GM12891 (cell line): ENCODE results near the gene DUSP23.

Source experiments
- DNase-seq: peaks from one replicate; pipeline ENCODE4 v3.0.0; 2011; ENCODE audit warnings: low spot score; ENCODE audit not compliant: insufficient read length
- FAIRE-seq: peaks from 2 replicates; lab custom pipeline; 2011; peaks lifted over from hg19 to GRCh38; lab: Jason Lieb, UNC
- PAX5 ChIP-seq: IDR thresholded peaks from 2 replicates; pipeline ENCODE4 v1.6.1; 2011; ENCODE audit warnings: low read length, moderate library complexity, mild to moderate bottlenecking; ENCODE audit not compliant: insufficient read depth, severe bottlenecking
- POLR2A ChIP-seq: IDR thresholded peaks from 2 replicates; pipeline ENCODE4 v1.6.1; 2011; ENCODE audit warnings: low read depth, low read length, control low read depth
- POLR2AphosphoS5 ChIP-seq: IDR thresholded peaks from 2 replicates; pipeline ENCODE4 v1.6.1; 2011; ENCODE audit warnings: low read depth, low read length, control low read depth
- POU2F2 ChIP-seq: IDR thresholded peaks from 2 replicates; pipeline ENCODE4 v1.6.1; 2011; ENCODE audit warnings: low read depth, mild to moderate bottlenecking, control low read depth, low read length, moderate library complexity
- SPI1 ChIP-seq: IDR thresholded peaks from 2 replicates; pipeline ENCODE4 v1.6.1; 2011; ENCODE audit warnings: low read depth, low read length, control low read depth
- TAF1 ChIP-seq: IDR thresholded peaks from 2 replicates; pipeline ENCODE4 v1.6.1; 2011; ENCODE audit warnings: low read depth, low read length, control low read depth

DUSP23 gene

GRCh38 chr1:159800177-159800930, 19.6 kb downstream of the DUSP23 start:
- FAIRE-seq, result peak; percentile 93
- TF ChIP-seq PAX5 (no peak), SPI1 (peak; percentile 56), POLR2AphosphoS5 (no peak), TAF1 (no peak), POLR2A (no peak), POU2F2 (no peak)
- no peak for DNase-seq

GRCh38 chr1:159802111-159802510, 21.3 kb downstream of the DUSP23 start, which contains the start of gene FCRL6:
FCRL6 (plus strand) TSS chr1:159802360; CDS start chr1:159802425, 65 bp downstream.
- no peak for TF ChIP-seq POU2F2
- TF ChIP-seq POLR2A, result no peak
- no peak for TF ChIP-seq POLR2AphosphoS5
- 0 out of 2 replicates have a peak, but pooled peaks have one; percentile 9 for TF ChIP-seq SPI1
- DNase-seq, result no peak
- no peak for FAIRE-seq

GRCh38 chr1:159803956-159804689, 23.4 kb downstream of the DUSP23 start:
- DNase-seq, result no peak
- no peak for TF ChIP-seq POLR2AphosphoS5
- no peak for TF ChIP-seq PAX5
- no peak for TF ChIP-seq TAF1
- no peak for TF ChIP-seq POLR2A
- no peak for TF ChIP-seq SPI1
- TF ChIP-seq POU2F2, result no peak

GRCh38 chr1:159804924-159805323, 24.2 kb downstream of the DUSP23 start:
- DNase-seq, result no peak
- TF ChIP-seq TAF1 (no peak), POU2F2 (no peak)
- no peak for FAIRE-seq

More at GRCh38 chr1:159803956-159804689, 23.4 kb downstream of the DUSP23 start:
- FAIRE-seq, result no peak

GRCh38 chr1:159815926-159816325, 35.2 kb downstream of the DUSP23 start:
- DNase-seq, result no peak
- FAIRE-seq, result no peak
- TF ChIP-seq PAX5, result no peak
- TF ChIP-seq POLR2AphosphoS5, result no peak
- TF ChIP-seq POLR2A, result no peak
- TF ChIP-seq POU2F2, result no peak
- TF ChIP-seq TAF1, result no peak
- TF ChIP-seq SPI1, result no peak

GRCh38 chr1:159817276-159818041, 36.7 kb downstream of the DUSP23 start:
- DNase-seq, result no peak
- TF ChIP-seq SPI1 (no peak), POLR2A (no peak), PAX5 (no peak), POLR2AphosphoS5 (no peak), TAF1 (no peak)
- no peak for FAIRE-seq

GRCh38 chr1:159821171-159821867, 40.6 kb downstream of the DUSP23 start:
- FAIRE-seq (no peak), DNase-seq (no peak)
- TF ChIP-seq SPI1 (no peak), POU2F2 (no peak), POLR2A (no peak), POLR2AphosphoS5 (no peak), TAF1 (no peak), PAX5 (no peak)

GRCh38 chr1:159823406-159823805, 42.6 kb downstream of the DUSP23 start:
- FAIRE-seq (no peak), DNase-seq (no peak)
- TF ChIP-seq POU2F2, result no peak

- TF ChIP-seq POLR2A, result no peak
- no peak for TF ChIP-seq POLR2AphosphoS5
- TF ChIP-seq POU2F2, result no peak
- no peak for TF ChIP-seq PAX5
- no peak for TF ChIP-seq SPI1
- no peak for TF ChIP-seq TAF1
- DNase-seq, result no peak
- no peak for FAIRE-seq
These were observed 44.8 kb downstream of the DUSP23 start for GRCh38 chr1:159825564-159825963.
